H9 (cell line): ENCODE measurements around the gene TCEA2. TPM values are rescaled to one million over a fixed set of nuclear protein-coding genes. Genes with fewer than 3 reads are reported as not detected.

Experiments used
- DNase-seq: peaks from one replicate; pipeline ENCODE4 v3.0.0-alpha.2; 2017
- H2AFZ ChIP-seq: one replicate; pipeline ENCODE4 v1.6.1; 2013; ENCODE audit warnings: mild to moderate bottlenecking, low read length, control low read depth, moderate library complexity
- H2AK5ac ChIP-seq: 2 replicates; pipeline ENCODE4 v1.6.1; 2013; ENCODE audit warnings: low read length, control low read depth, mixed read lengths; ENCODE audit not compliant: insufficient read length
- H2BK120ac ChIP-seq: one replicate; pipeline ENCODE4 v1.6.1; 2013; ENCODE audit warnings: low read depth, mild to moderate bottlenecking, low read length, control low read depth, inconsistent platforms; ENCODE audit not compliant: poor library complexity, severe bottlenecking
- H2BK12ac ChIP-seq: 2 replicates; pipeline ENCODE4 v1.6.1; 2013; ENCODE audit warnings: low read length, control low read depth, mixed read lengths, low read depth; ENCODE audit not compliant: insufficient read length
- H2BK15ac ChIP-seq: 2 replicates; pipeline ENCODE4 v1.6.1; 2013; ENCODE audit warnings: low read depth, low read length, control low read depth
- H2BK20ac ChIP-seq: one replicate; pipeline ENCODE4 v1.6.1; 2013; ENCODE audit warnings: low read depth, mild to moderate bottlenecking, low read length, control low read depth, inconsistent platforms; ENCODE audit not compliant: poor library complexity, severe bottlenecking
- H2BK5ac ChIP-seq: 2 replicates; pipeline ENCODE4 v1.6.1; 2013; ENCODE audit warnings: low read length, control low read depth, mixed read lengths; ENCODE audit not compliant: insufficient read length
- H3K14ac ChIP-seq: 2 replicates; pipeline ENCODE4 v1.6.1; 2013; ENCODE audit warnings: low read length, control low read depth; ENCODE audit not compliant: insufficient read depth
- H3K18ac ChIP-seq: 2 replicates; pipeline ENCODE4 v1.6.1; 2013; ENCODE audit warnings: low read depth, mild to moderate bottlenecking, mixed read lengths, low read length, control low read depth; ENCODE audit not compliant: insufficient read length
- H3K23ac ChIP-seq: 2 replicates; pipeline ENCODE4 v1.6.1; 2013; ENCODE audit warnings: low read length, control low read depth, mixed read lengths, low read depth; ENCODE audit not compliant: insufficient read length
- H3K23me2 ChIP-seq: 2 replicates; pipeline ENCODE4 v1.6.1; 2013; ENCODE audit warnings: low read depth, mild to moderate bottlenecking, mixed read lengths, low read length, control low read depth; ENCODE audit not compliant: insufficient read length, poor library complexity, severe bottlenecking
- H3K27ac ChIP-seq: 2 replicates; pipeline ENCODE4 v1.5.1; 2013; ENCODE audit warnings: low read length, control low read depth, mixed read lengths, low read depth; ENCODE audit not compliant: insufficient read length
- H3K27me3 ChIP-seq: 2 replicates; pipeline ENCODE4 v1.6.1; 2013; ENCODE audit warnings: low read length, control low read depth, inconsistent platforms; ENCODE audit not compliant: insufficient read depth
- H3K4ac ChIP-seq: 2 replicates; pipeline ENCODE4 v1.6.1; 2013; ENCODE audit warnings: low read depth, mild to moderate bottlenecking, control low read depth, inconsistent platforms, low read length, moderate library complexity
- H3K4me1 ChIP-seq: 2 replicates; pipeline ENCODE4 v1.6.1; 2013; ENCODE audit warnings: low read length, control low read depth, inconsistent platforms; ENCODE audit not compliant: insufficient read depth
- H3K4me2 ChIP-seq: 2 replicates; pipeline ENCODE4 v1.6.1; 2013; ENCODE audit warnings: low read length, control low read depth, mixed read lengths; ENCODE audit not compliant: insufficient read length, insufficient read depth
- H3K56ac ChIP-seq: 2 replicates; pipeline ENCODE4 v1.6.1; 2013; ENCODE audit warnings: low read depth, mild to moderate bottlenecking, mixed read lengths, low read length, control low read depth; ENCODE audit not compliant: insufficient read length
- H3K79me1 ChIP-seq: 2 replicates; pipeline ENCODE4 v1.6.1; 2013; ENCODE audit warnings: low read depth, mild to moderate bottlenecking, moderate library complexity, low read length, control low read depth, inconsistent platforms; ENCODE audit not compliant: insufficient read depth, poor library complexity, severe bottlenecking
- H3K79me2 ChIP-seq: 2 replicates; pipeline ENCODE4 v1.6.1; 2013; ENCODE audit warnings: low read length, control low read depth, inconsistent platforms; ENCODE audit not compliant: insufficient read depth
- H3K9ac ChIP-seq: 2 replicates; pipeline ENCODE4 v1.6.1; 2013; ENCODE audit warnings: low read length, control low read depth, mixed read lengths; ENCODE audit not compliant: insufficient read length; ENCODE audit errors: extremely low read depth
- H3K9me3 ChIP-seq: one replicate; pipeline ENCODE4 v1.6.1; 2013; ENCODE audit warnings: low read depth, low read length, inconsistent platforms; ENCODE audit not compliant: control insufficient read depth
- H3T11ph ChIP-seq: one replicate; pipeline ENCODE4 v1.6.1; 2013; ENCODE audit warnings: mild to moderate bottlenecking, low read length, control low read depth, inconsistent platforms
- H4K20me1 ChIP-seq: one replicate; pipeline ENCODE4 v1.6.1; 2013; ENCODE audit not compliant: control insufficient read depth, insufficient read length, insufficient read depth
- H4K5ac ChIP-seq: 2 replicates; pipeline ENCODE4 v1.6.1; 2013; ENCODE audit warnings: low read depth, mild to moderate bottlenecking, mixed read lengths, low read length, control low read depth; ENCODE audit not compliant: insufficient read length
- H4K8ac ChIP-seq: replicated peaks from 2 replicates; pipeline ENCODE4 v1.6.1; 2013; ENCODE audit warnings: low read length, control low read depth, mixed read lengths, low read depth; ENCODE audit not compliant: insufficient read length
- H4K91ac ChIP-seq: 2 replicates; pipeline ENCODE4 v1.6.1; 2013; ENCODE audit warnings: low read depth, mild to moderate bottlenecking, moderate library complexity, mixed read lengths, low read length, control low read depth; ENCODE audit not compliant: insufficient read length
- H3K27ac Mint-ChIP-seq, 3 experiments: 2 replicates in 2 of 3; 3 replicates in 1 of 3; pipeline ENCODE4 v1.8.0; 2020 to 2021; ENCODE audit warnings: mixed read lengths in 3 of 3, mild to moderate bottlenecking in 1 of 3, moderate library complexity in 1 of 3
- H3K27me3 Mint-ChIP-seq: 2 replicates; pipeline ENCODE4 v1.8.0; 2021; ENCODE audit warnings: low read depth, mild to moderate bottlenecking, moderate library complexity, mixed read lengths
- H3K36me3 Mint-ChIP-seq, 3 experiments: 2 replicates in 2 of 3; 3 replicates in 1 of 3; pipeline ENCODE4 v1.8.0; 2020 to 2021; ENCODE audit warnings: low read depth in 3 of 3, mixed read lengths in 3 of 3; ENCODE audit not compliant: insufficient read depth in 1 of 3
- H3K4me1 Mint-ChIP-seq, 2 experiments: 2 replicates each; pipeline ENCODE4 v1.8.0; 2020; ENCODE audit warnings: mixed read lengths in 2 of 2
- H3K4me3 Mint-ChIP-seq, 2 experiments: 2 replicates in 1 of 2; 3 replicates in 1 of 2; pipeline ENCODE4 v1.8.0; 2020 to 2021; ENCODE audit warnings: mild to moderate bottlenecking in 2 of 2, mixed read lengths in 2 of 2, moderate library complexity in 1 of 2
- H3K9me3 Mint-ChIP-seq, 2 experiments: 2 replicates in 1 of 2; 3 replicates in 1 of 2; pipeline ENCODE4 v1.8.0; 2020; ENCODE audit warnings: mild to moderate bottlenecking in 2 of 2, mixed read lengths in 2 of 2, moderate library complexity in 1 of 2
- CTCF ChIP-seq: fragments of 200-600 bp; sonication (generic); conservative IDR thresholded peaks from 3 replicates; pipeline ENCODE4 v1.8.0; 2021; ENCODE audit warnings: antibody characterized with exemption, mild to moderate bottlenecking
- WGBS: extraction: QIAGEN DNeasy Blood & Tissue Kit; methylation state at CpG from one replicate; pipeline ENCODE4 v1.1.7; 2013; ENCODE audit warnings: missing lambda C conversion rate, low lambda C conversion rate, mixed read lengths; ENCODE audit not compliant: insufficient read length; ENCODE audit errors: extremely low coverage; 5-methylcytosine and 5-hydroxymethylcytosine counted together
- total RNA-seq: library from RNA; stranded (reverse); gene quantifications from 2 replicates; pipeline ENCODE4 v1.2.1, GENCODE V29; 2021

Gene TCEA2
- total RNA-seq, 1 experiment from 2014 or later, result 51.7 TPM

GRCh38 chr20:64067733-64068307, 4.8 kb downstream of the TCEA2 start:
- H3K18ac ChIP-seq, result no peak overlapping the region
- Mint-ChIP-seq H3K27ac (peak overlapping the region in 2 of 3 experiments; percentile 22 to 40; a peak in 1 of 7 replicates), H3K4me3 (no peak overlapping the region), H3K36me3 (peaks cover 0 to 3% (median 0%) of the 10 kb centered on the region in 3 experiments; a peak in 3 of 7 replicates), H3K9me3 (no peaks in the 10 kb centered on the region), H3K4me1 (peaks cover 21 to 35% of the 10 kb centered on the region in 2 experiments), H3K27me3 (peaks cover 1% of the 10 kb centered on the region)
- no peak overlapping the region for H2BK12ac ChIP-seq
- no peak overlapping the region for H2AFZ ChIP-seq
- H3K4ac ChIP-seq, result no peak overlapping the region
- H3K4me1 ChIP-seq, result peaks cover 1% of the 10 kb centered on the region; the same call in 1 of the 2 replicates
- H3K56ac ChIP-seq, result no peak overlapping the region
- no peak overlapping the region for H4K91ac ChIP-seq
- H3T11ph ChIP-seq, result no peak overlapping the region
- no peaks in the 10 kb centered on the region for H3K79me2 ChIP-seq
- H3K27ac ChIP-seq, result no peak overlapping the region
- peaks cover 6% of the 10 kb centered on the region for H3K23me2 ChIP-seq
- H3K4me2 ChIP-seq, result no peak overlapping the region
- H2AK5ac ChIP-seq, result no peak overlapping the region
- WGBS, result no CpG with 5 or more reads among the region's 12 CpGs
- no peak overlapping the region for H2BK5ac ChIP-seq
- DNase-seq, result no peak
- H3K27me3 ChIP-seq, result no peaks in the 10 kb centered on the region
- no peak overlapping the region for H3K9ac ChIP-seq
- H4K5ac ChIP-seq, result no peak overlapping the region
- H2BK120ac ChIP-seq, result no peak overlapping the region
- no peak overlapping the region for H2BK20ac ChIP-seq
- no peaks in the 10 kb centered on the region for H4K20me1 ChIP-seq
- no peak overlapping the region for H3K14ac ChIP-seq
- TF ChIP-seq CTCF, result no peak
- no peaks in the 10 kb centered on the region for H3K79me1 ChIP-seq
- no peak overlapping the region for H3K23ac ChIP-seq
- H4K8ac ChIP-seq, result no peak overlapping the region
- no peaks in the 10 kb centered on the region for H3K9me3 ChIP-seq
- H2BK15ac ChIP-seq, result no peak overlapping the region
